H1 (cell line): Measurements from ENCODE around the gene TMEM168. TPM values are rescaled to one million over a fixed set of nuclear protein-coding genes. Genes with fewer than 3 reads are reported as not detected.

Source experiments
- BRCA1 ChIP-seq: IDR thresholded peaks from 2 replicates; pipeline ENCODE4 v1.6.1; 2012; ENCODE audit warnings: low read depth, low read length, improper control_type of control experiment
- KDM5A ChIP-seq: fragments of 200-600 bp; IDR thresholded peaks from 2 replicates; pipeline ENCODE4 v1.7.1; 2012; ENCODE audit warnings: mild to moderate bottlenecking, low read length, inconsistent platforms, mixed read lengths
- POLR2AphosphoS5 ChIP-seq: IDR thresholded peaks from 2 replicates; pipeline ENCODE4 v1.6.1; 2011; ENCODE audit warnings: low read depth, low read length
- polyA plus RNA-seq, 7 experiments: library from polyadenylated mRNA; depleted of rRNA in 3 of 7; stranded (reverse) in 5 of 7; unstranded in 2 of 7; fragments of >200 nt in 5 of 7; fragments of 200-250 nt in 2 of 7; gene quantifications; 1 replicate in 5 of 7; 2 replicates in 1 of 7; 4 replicates in 1 of 7; pipeline versions ENCODE4 v1.2.1 to v1.2.3, GENCODE V29; 2011 to 2013; ENCODE audit warnings: missing spikeins in 2 of 7, mixed read lengths in 2 of 7
- total RNA-seq: library from RNA; stranded (reverse); fragmentation: NEBNext Ultra II Directional; extraction: Animal tissue kit (Norgen Biotek cat#: 25700); gene quantifications from 2 replicates; pipeline ENCODE4 v1.2.1, GENCODE V29; 2021

Gene TMEM168
- total and polyA plus RNA-seq, 2 of the 8 experiments (the other 6 are each of a cell fraction or from before 2014, with no cell fraction given), result 8.9 to 11.1 TPM

DNA sequence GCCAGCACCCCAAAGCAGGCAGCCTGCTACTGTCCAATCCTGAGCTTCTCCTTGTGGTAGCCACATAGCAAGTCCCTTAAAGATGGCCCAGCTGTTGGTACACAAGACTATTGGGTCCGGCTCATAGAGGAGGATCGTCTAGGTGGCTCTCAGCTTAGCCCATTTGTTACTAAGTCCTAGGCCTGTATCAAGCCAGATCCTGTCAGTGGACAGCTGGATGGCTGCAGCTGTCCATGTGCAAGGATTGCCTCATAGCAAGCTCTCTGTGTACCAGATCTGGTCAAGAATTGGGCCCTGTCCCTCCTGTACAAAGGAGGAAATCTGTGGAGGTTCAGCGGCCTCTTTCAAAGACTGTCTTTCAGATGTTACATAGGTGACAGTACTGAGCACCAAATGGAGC is 12.2 kb upstream of the TMEM168 start (continued):
- TF ChIP-seq BRCA1 (no peak), POLR2AphosphoS5 (no peak), KDM5A (no peak)
